Upper lobe of left lung (tissue), 6 donors: ENCODE measurements around the gene HSP90B1. TPM values are rescaled to one million over a fixed set of nuclear protein-coding genes. Genes with fewer than 3 reads are reported as not detected.
A peak's percentile ranks its signal among the peaks of the same experiment; 100 is the strongest.

Experiments
- ATAC-seq, 2 donors: fragments of 200-7000 bp; cut with Tn5 transposase; one replicate each; pipeline ENCODE4 v1.9.1; 2022; ENCODE audit warnings: mild to moderate bottlenecking in 2 of 2, moderate library complexity in 2 of 2; ENCODE audit not compliant: low FRiP score in 2 of 2
- DNase-seq, 2 donors: peaks; one replicate each; pipeline ENCODE4 v3.0.0-alpha.2; 2019 to 2020
- H3K27ac ChIP-seq, 4 donors: fragments of 200-600 bp; sonication (generic); one replicate each; pipeline ENCODE4 v1.5.1; 2016 to 2019
- H3K27me3 ChIP-seq, 4 donors: fragments of 200-600 bp; sonication (generic); one replicate each; pipeline ENCODE4 v1.5.1; 2017 to 2019
- H3K36me3 ChIP-seq, 4 donors: fragments of 200-600 bp; sonication (generic); one replicate each; pipeline ENCODE4 v1.5.1; 2016 to 2019
- H3K4me1 ChIP-seq, 4 donors: fragments of 200-600 bp; sonication (generic); one replicate each; pipeline ENCODE4 v1.5.1; 2018 to 2019
- H3K4me3 ChIP-seq, 4 donors: fragments of 200-600 bp; sonication (generic); one replicate each; pipeline ENCODE4 v1.5.1; 2017 to 2019; ENCODE audit warnings: mild to moderate bottlenecking in 2 of 4, moderate library complexity in 1 of 4
- H3K9me3 ChIP-seq, 4 donors: fragments of 200-600 bp; sonication (generic); one replicate each; pipeline ENCODE4 v1.5.1; 2018 to 2019
- EP300 ChIP-seq, 4 donors: sonication (generic); formaldehyde crosslinking; IDR thresholded peaks; one replicate each; pipeline ENCODE4 v1.5.1; 2017; ENCODE audit warnings: antibody characterized with exemption in 4 of 4, control low read depth in 2 of 4
- POLR2A ChIP-seq, 4 donors: fragments of 450-650 bp; IDR thresholded peaks; one replicate each; pipeline ENCODE4 v1.5.1; 2016 to 2017; ENCODE audit warnings: antibody characterized with exemption in 4 of 4, mild to moderate bottlenecking in 2 of 4
- POLR2AphosphoS5 ChIP-seq, 2 donors: sonication (generic); formaldehyde crosslinking; IDR thresholded peaks; one replicate each; pipeline ENCODE4 v1.5.1; 2017; ENCODE audit warnings: antibody characterized with exemption in 2 of 2
- WGBS, 2 donors: methylation state at CpG; one replicate each; pipeline ENCODE4 v1.1.5; 2017 to 2018; 5-methylcytosine and 5-hydroxymethylcytosine counted together
- total RNA-seq, 6 donors: library from RNA; depleted of rRNA in 4 of 6; stranded (reverse); fragments of >200 nt in 4 of 6; gene quantifications; one replicate each; pipeline versions ENCODE4 v1.1.0 to v1.2.1, GENCODE V29; 2016 to 2021
- TF ChIP-seq, protein P1 (sequence below), 6 experiments: fragments of 450-650 bp in 4 of 6; fragments of 200-600 bp in 2 of 6; sonication (generic) in 2 of 6; IDR thresholded peaks; one replicate each; pipeline ENCODE4 v1.5.1; 2016 to 2019; ENCODE audit warnings: antibody characterized with exemption in 6 of 6
- donor health status: DM: no; HTN: no; CAD: no; lungs with moderate emphysema.
- donor health status: DM: no; HTN: yes; CAD: no; lungs with severe emphysema.

Gene HSP90B1
- 100 to 1,000 TPM; 164 to 743 (median 287) TPM for total RNA-seq

DNA sequence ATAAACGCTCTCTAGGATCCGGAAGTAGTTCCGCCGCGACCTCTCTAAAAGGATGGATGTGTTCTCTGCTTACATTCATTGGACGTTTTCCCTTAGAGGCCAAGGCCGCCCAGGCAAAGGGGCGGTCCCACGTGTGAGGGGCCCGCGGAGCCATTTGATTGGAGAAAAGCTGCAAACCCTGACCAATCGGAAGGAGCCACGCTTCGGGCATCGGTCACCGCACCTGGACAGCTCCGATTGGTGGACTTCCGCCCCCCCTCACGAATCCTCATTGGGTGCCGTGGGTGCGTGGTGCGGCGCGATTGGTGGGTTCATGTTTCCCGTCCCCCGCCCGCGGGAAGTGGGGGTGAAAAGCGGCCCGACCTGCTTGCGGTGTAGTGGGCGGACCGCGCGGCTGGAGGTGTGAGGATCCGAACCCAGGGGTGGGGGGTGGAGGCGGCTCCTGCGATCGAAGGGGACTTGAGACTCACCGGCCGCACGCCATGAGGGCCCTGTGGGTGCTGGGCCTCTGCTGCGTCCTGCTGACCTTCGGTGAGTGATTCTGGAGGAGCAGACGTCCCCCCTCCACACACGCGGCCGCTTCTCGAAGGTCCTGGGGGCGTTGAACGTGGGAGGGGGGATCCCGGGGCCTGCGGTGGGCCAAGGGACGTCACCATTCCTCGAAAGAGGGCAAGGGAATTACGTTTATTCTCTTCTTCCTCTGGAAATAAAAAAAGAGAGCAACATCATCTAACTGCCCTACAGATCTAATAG is at the start of gene HSP90B1:
TSS of gene HSP90B1 (plus strand) at position 377 of the 753 bp plus-strand sequence. CDS start at position 483, 106 bp downstream.
- Histone ChIP-seq H3K27ac (peak within 1 kb of the TSS; percentile 89 to 95 (median 92)), H3K27me3 (no peaks in the 10 kb centered on the region), H3K36me3 (peaks cover 6 to 30% (median 16%) of the 10 kb centered on the region in 4 donors), H3K4me1 (peaks cover 30 to 54% (median 39%) of the 10 kb centered on the region in 4 donors), H3K4me3 (peak within 1 kb of the TSS; percentile 63 to 93 (median 82)), H3K9me3 (no peaks in the 10 kb centered on the region)
- 0% methylated on average over 12 to 24 of the region's 56 CpGs for WGBS, 2 donors
- ATAC-seq (peak; percentile 95 to 97), DNase-seq (peak; percentile 98)
- TF ChIP-seq POLR2AphosphoS5 (IDR thresholded peaks at IDR 0.05): peak; percentile 90 to 92
- no peak for TF ChIP-seq EP300 (IDR thresholded peaks at IDR 0.05)
- TF ChIP-seq, protein P1, sequence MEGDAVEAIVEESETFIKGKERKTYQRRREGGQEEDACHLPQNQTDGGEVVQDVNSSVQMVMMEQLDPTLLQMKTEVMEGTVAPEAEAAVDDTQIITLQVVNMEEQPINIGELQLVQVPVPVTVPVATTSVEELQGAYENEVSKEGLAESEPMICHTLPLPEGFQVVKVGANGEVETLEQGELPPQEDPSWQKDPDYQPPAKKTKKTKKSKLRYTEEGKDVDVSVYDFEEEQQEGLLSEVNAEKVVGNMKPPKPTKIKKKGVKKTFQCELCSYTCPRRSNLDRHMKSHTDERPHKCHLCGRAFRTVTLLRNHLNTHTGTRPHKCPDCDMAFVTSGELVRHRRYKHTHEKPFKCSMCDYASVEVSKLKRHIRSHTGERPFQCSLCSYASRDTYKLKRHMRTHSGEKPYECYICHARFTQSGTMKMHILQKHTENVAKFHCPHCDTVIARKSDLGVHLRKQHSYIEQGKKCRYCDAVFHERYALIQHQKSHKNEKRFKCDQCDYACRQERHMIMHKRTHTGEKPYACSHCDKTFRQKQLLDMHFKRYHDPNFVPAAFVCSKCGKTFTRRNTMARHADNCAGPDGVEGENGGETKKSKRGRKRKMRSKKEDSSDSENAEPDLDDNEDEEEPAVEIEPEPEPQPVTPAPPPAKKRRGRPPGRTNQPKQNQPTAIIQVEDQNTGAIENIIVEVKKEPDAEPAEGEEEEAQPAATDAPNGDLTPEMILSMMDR (IDR thresholded peaks at IDR 0.05): peak in 2 of 6 experiments; percentile 5 to 10
- peak in 3 of 4 donors; percentile 61 to 92 (median 87) for TF ChIP-seq POLR2A (IDR thresholded peaks at IDR 0.05)

DNA sequence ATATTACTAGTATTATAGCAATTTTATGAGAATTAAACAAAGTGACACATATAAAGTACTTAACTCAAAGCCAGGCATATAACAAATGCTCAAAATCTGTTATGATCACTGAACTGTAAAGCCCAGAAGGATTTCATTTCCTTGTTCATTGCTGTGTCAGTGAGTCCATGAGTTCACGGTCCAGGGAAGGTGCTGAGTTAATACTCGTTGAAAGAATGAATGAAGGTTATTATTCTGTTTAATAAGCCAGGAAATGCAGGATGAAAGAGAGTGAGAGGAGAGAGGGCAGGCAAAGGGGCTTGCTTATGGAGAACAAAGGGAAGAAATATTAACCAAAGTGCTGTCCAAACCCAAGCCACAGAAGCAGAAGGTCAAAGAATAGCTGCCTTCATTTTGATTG is 48.9 kb upstream of the HSP90B1 start:
- no peaks in the 10 kb centered on the region for H3K9me3 ChIP-seq
- H3K4me3 ChIP-seq: no peak overlapping the region
- WGBS, 2 donors: 46 to 59% methylated on average over 2 of the region's 2 CpGs
- no peaks in the 10 kb centered on the region for H3K27me3 ChIP-seq
- H3K4me1 ChIP-seq: no peaks in the 10 kb centered on the region
- ATAC-seq: no peak
- DNase-seq: no peak
- H3K27ac ChIP-seq: no peak overlapping the region
- TF ChIP-seq, protein P1 (IDR thresholded peaks at IDR 0.05): no peak
- TF ChIP-seq POLR2A (IDR thresholded peaks at IDR 0.05): no peak
- no peaks in the 10 kb centered on the region for H3K36me3 ChIP-seq

DNA sequence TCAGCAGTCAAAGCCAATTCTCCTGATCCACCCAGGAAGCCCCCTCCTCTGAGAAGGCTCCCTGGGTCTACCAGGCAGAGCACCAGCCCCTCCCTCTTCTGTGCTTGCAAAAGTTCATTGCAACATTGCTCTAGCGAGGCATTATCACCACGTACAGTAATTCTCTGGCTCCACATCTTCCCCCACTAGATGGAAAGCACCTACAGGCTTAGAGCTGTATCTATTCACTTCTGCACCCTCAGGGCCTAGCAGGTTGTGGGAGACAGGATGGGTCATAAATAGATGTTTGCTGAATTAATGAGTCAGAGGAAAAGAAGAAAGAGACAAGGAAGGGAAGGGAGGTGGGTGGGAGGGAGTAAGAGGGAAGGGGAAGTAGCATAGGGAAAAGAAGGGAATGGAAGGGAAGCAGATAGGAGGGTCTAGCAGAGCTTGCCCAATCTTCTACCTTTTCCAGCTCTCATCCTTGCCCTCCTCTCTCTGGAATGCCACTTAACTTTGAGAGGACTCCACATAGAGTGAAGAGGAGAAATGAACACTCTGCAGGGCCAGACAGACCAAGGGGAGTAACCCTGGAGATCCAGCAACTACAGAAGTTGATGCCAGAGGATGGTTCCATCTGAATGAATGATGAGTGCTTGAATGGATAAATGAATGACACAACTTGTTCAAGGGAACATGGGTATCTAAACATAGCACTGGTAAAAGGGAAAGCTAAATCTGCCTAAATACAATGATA is 47.2 kb upstream of the HSP90B1 start:
- ATAC-seq (no peak), DNase-seq (no peak)
- H3K27ac ChIP-seq: no peak overlapping the region
- 22 to 64% methylated on average over 2 of the region's 2 CpGs for WGBS, 2 donors
- no peaks in the 10 kb centered on the region for H3K9me3 ChIP-seq
- H3K4me1 ChIP-seq: no peaks in the 10 kb centered on the region
- TF ChIP-seq POLR2A (IDR thresholded peaks at IDR 0.05): no peak
- TF ChIP-seq POLR2AphosphoS5 (IDR thresholded peaks at IDR 0.05): no peak
- no peak for TF ChIP-seq EP300 (IDR thresholded peaks at IDR 0.05)
- TF ChIP-seq, protein P1 (IDR thresholded peaks at IDR 0.05): no peak
- no peaks in the 10 kb centered on the region for H3K36me3 ChIP-seq
- H3K4me3 ChIP-seq: no peak overlapping the region
- H3K27me3 ChIP-seq: no peaks in the 10 kb centered on the region

DNA sequence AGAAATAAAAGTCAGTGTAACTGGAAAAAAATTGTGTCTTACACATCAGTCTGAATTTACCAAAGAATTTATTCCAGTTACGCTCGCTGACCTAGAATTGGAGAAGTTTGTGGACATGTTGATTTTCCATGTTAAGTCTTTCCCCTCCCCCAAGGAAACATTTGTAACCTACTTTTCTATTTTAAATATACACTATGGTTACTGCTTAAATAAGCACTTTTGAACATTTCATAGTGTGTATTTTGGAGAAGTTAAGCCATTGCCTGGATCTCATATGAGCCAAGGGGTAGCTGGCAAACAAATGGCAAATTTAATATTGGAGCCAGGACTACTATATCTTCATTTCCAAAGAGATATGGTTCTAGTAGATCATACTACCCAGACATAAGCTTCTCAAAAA is 46.3 kb upstream of the HSP90B1 start:
- no peak for ATAC-seq
- H3K4me1 ChIP-seq: no peaks in the 10 kb centered on the region

More for the DNA sequence above, 46.3 kb upstream of the HSP90B1 start:
- no peaks in the 10 kb centered on the region for H3K9me3 ChIP-seq
- H3K27ac ChIP-seq: no peak overlapping the region
- DNase-seq: no peak
- no peak for TF ChIP-seq POLR2A (IDR thresholded peaks at IDR 0.05)
- TF ChIP-seq EP300 (IDR thresholded peaks at IDR 0.05): no peak
- no peak for TF ChIP-seq POLR2AphosphoS5 (IDR thresholded peaks at IDR 0.05)
- TF ChIP-seq, protein P1 (IDR thresholded peaks at IDR 0.05): no peak
- no peaks in the 10 kb centered on the region for H3K27me3 ChIP-seq
- no peaks in the 10 kb centered on the region for H3K36me3 ChIP-seq
- H3K4me3 ChIP-seq: no peak overlapping the region
- WGBS, 2 donors: 78 to 80% methylated on average over 2 of the region's 2 CpGs
